ENCODE measurements around the gene MGA. TPM values are rescaled to one million over a fixed set of nuclear protein-coding genes. Genes with fewer than 3 reads are reported as not detected.

MGA gene
- total RNA-seq, 3 donors from 2014 or later (not counting 1 experiment from before 2014, with no cell fraction given), result 54.9 to 75.0 (median 71.3) TPM

DNA sequence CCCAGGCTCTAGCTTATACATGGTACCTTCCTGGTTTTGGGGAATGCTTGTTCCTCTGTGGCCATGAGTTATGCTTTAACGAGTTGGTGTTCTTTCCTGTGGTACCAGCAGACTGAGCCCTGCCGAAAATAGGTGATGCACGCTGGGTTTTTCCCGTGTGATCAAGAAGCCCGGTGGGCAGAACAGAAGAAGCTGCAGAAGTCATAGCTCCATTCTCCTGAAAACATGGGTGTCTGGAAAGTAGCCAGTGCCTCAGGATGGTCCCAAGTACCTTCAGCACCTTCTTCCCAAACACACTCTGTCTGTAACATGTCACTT, 139.2 kb downstream of the MGA start:
- WGBS (ENCODE audit: insufficient coverage), result 69% methylated on average over 5 of the region's 5 CpGs
- Mint-ChIP-seq H3K27ac (no peak overlapping the region), H3K27me3 (ENCODE audit: low read depth in 2 of 2) (no peaks in the 10 kb centered on the region), H3K9me3 (no peaks in the 10 kb centered on the region), H3K4me3 (no peak overlapping the region), H3K36me3 (no peaks in the 10 kb centered on the region), H3K4me1 (peaks cover 13 to 19% of the 10 kb centered on the region in 2 donors)
- Histone ChIP-seq H3K9me3 (ENCODE audit: control insufficient read depth, insufficient read depth, low read length) (no peaks in the 10 kb centered on the region), H3K27ac (ENCODE audit: low read length) (no peak overlapping the region), H3K4me1 (ENCODE audit: control insufficient read depth, insufficient read depth, low read length) (no peaks in the 10 kb centered on the region), H3K4me3 (ENCODE audit: low read length) (no peak overlapping the region), H3K36me3 (ENCODE audit: control insufficient read depth, insufficient read depth, low read length) (peaks cover 6% of the 10 kb centered on the region), H3K27me3 (ENCODE audit: control insufficient read depth, insufficient read depth, low read length) (no peaks in the 10 kb centered on the region)
- DNase-seq (no peak), ATAC-seq (no peak)
- intact Hi-C loops (cut with micrococcal nuclease), result no loop called here
- TF ChIP-seq CTCF (IDR thresholded peaks at IDR 0.05), result no peak

DNA sequence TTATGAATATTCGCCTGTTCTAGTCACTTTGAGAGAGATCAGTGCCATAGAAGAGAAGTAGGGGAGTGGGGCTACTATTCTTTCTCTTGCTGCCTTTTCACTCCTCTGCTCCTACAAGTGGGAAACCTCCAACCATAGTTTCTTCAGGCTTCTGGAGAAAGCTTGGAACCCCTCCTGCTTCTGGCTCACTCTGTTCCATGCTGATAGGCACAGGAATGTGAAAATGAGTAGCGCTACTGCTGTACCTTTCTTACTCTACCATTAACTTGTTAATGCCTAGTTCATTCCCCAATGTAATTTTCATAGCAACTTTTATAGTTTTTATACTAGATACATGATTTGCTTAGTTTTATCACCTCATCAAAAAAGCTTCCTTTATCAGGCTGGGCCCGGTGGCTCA, 141.0 kb downstream of the MGA start:
- intact Hi-C loops (cut with micrococcal nuclease), result no loop called here
- no peak for DNase-seq
- no peaks in the 10 kb centered on the region for H3K27me3 ChIP-seq (ENCODE audit: control insufficient read depth, insufficient read depth, low read length)
- H3K4me1 ChIP-seq (ENCODE audit: control insufficient read depth, insufficient read depth, low read length), result no peaks in the 10 kb centered on the region
- H3K36me3 Mint-ChIP-seq, result no peaks in the 10 kb centered on the region
- H3K9me3 ChIP-seq (ENCODE audit: control insufficient read depth, insufficient read depth, low read length), result no peaks in the 10 kb centered on the region
- TF ChIP-seq CTCF (IDR thresholded peaks at IDR 0.05), result no peak
- H3K4me1 Mint-ChIP-seq, result peaks cover 14 to 17% of the 10 kb centered on the region in 2 donors
- H3K36me3 ChIP-seq (ENCODE audit: control insufficient read depth, insufficient read depth, low read length), result peaks cover 6% of the 10 kb centered on the region
- no peak overlapping the region for H3K27ac ChIP-seq (ENCODE audit: low read length)
- ATAC-seq, result no peak
- H3K27ac Mint-ChIP-seq, result no peak overlapping the region
- no peak overlapping the region for H3K4me3 ChIP-seq (ENCODE audit: low read length)
- no peak overlapping the region for H3K4me3 Mint-ChIP-seq
- WGBS (ENCODE audit: insufficient coverage), result 97% methylated on average over 2 of the region's 3 CpGs
- no peaks in the 10 kb centered on the region for H3K9me3 Mint-ChIP-seq
- H3K27me3 Mint-ChIP-seq (ENCODE audit: low read depth in 2 of 2), result no peaks in the 10 kb centered on the region

- Mint-ChIP-seq H3K4me1 (peaks cover 11 to 12% of the 10 kb centered on the region in 2 donors), H3K36me3 (no peaks in the 10 kb centered on the region), H3K9me3 (no peaks in the 10 kb centered on the region), H3K27ac (no peak overlapping the region), H3K27me3 (ENCODE audit: low read depth in 2 of 2) (no peaks in the 10 kb centered on the region), H3K4me3 (no peak overlapping the region)
- Histone ChIP-seq H3K27me3 (ENCODE audit: control insufficient read depth, insufficient read depth, low read length) (no peaks in the 10 kb centered on the region), H3K4me3 (ENCODE audit: low read length) (no peak overlapping the region), H3K9me3 (ENCODE audit: control insufficient read depth, insufficient read depth, low read length) (no peaks in the 10 kb centered on the region), H3K4me1 (ENCODE audit: control insufficient read depth, insufficient read depth, low read length) (no peaks in the 10 kb centered on the region), H3K36me3 (ENCODE audit: control insufficient read depth, insufficient read depth, low read length) (peaks cover 6% of the 10 kb centered on the region), H3K27ac (ENCODE audit: low read length) (no peak overlapping the region)
- WGBS (ENCODE audit: insufficient coverage), result no CpG with 5 or more reads among the region's 3 CpGs
- no peak for ATAC-seq
- no peak for DNase-seq
- intact Hi-C loops (cut with micrococcal nuclease), result no loop called here
- no peak for TF ChIP-seq CTCF (IDR thresholded peaks at IDR 0.05)
Measured at GRCh38 chr15:41801850-41802455, 141.7 kb downstream of the MGA start.

GRCh38 chr15:41804361-41804760, 144.2 kb downstream of the MGA start:
- Histone ChIP-seq H3K27me3 (ENCODE audit: control insufficient read depth, insufficient read depth, low read length) (no peaks in the 10 kb centered on the region), H3K9me3 (ENCODE audit: control insufficient read depth, insufficient read depth, low read length) (no peaks in the 10 kb centered on the region), H3K4me3 (ENCODE audit: low read length) (no peak overlapping the region), H3K36me3 (ENCODE audit: control insufficient read depth, insufficient read depth, low read length) (peaks cover 6% of the 10 kb centered on the region), H3K4me1 (ENCODE audit: control insufficient read depth, insufficient read depth, low read length) (no peaks in the 10 kb centered on the region), H3K27ac (ENCODE audit: low read length) (no peak overlapping the region)
- DNase-seq (no peak), ATAC-seq (no peak)
- TF ChIP-seq CTCF (IDR thresholded peaks at IDR 0.05), result no peak
- no peaks in the 10 kb centered on the region for H3K27me3 Mint-ChIP-seq (ENCODE audit: low read depth in 2 of 2)
- H3K9me3 Mint-ChIP-seq, result no peaks in the 10 kb centered on the region
- H3K4me3 Mint-ChIP-seq, result no peak overlapping the region
- no peaks in the 10 kb centered on the region for H3K36me3 Mint-ChIP-seq
- H3K27ac Mint-ChIP-seq, result peak overlapping the region in 1 of 2 donors; percentile 67
- intact Hi-C loops (cut with micrococcal nuclease), result no loop called here
- peaks cover 8 to 9% of the 10 kb centered on the region in 2 donors for H3K4me1 Mint-ChIP-seq
- 97% methylated on average over 2 of the region's 2 CpGs for WGBS (ENCODE audit: insufficient coverage)

All from natural killer cell (primary cell).